Glomerular endothelial cell (primary cell): Measurements from ENCODE around the gene POLG. TPM values are rescaled to one million over a fixed set of nuclear protein-coding genes. Genes with fewer than 3 reads are reported as not detected.

Experiments
- DNase-seq: peaks from one replicate; pipeline ENCODE4 v3.0.0-alpha.2; 2011; ENCODE audit warnings: low read depth, low spot score; ENCODE audit errors: extremely low read depth
- total RNA-seq: library from RNA; depleted of rRNA; stranded (reverse); fragments of >200 nt; gene quantifications from 2 replicates; pipeline ENCODE4 v1.2.3, GENCODE V29; 2015

The POLG gene
- total RNA-seq, 1 donor from 2014 or later = 80.5 TPM

GRCh38 chr15:89370120-89370977 is 35.7 kb upstream of the POLG start:
- DNase-seq = no peak

- DNase-seq = no peak
Observed at GRCh38 chr15:89369341-89369947, 34.8 kb upstream of the POLG start.

- no peak for DNase-seq
Observed at GRCh38 chr15:89368566-89369223, 34.1 kb upstream of the POLG start.

GRCh38 chr15:89367485-89368451 is 33.1 kb upstream of the POLG start:
- no peak for DNase-seq

GRCh38 chr15:89366656-89367393 is 32.2 kb upstream of the POLG start:
- DNase-seq = no peak

GRCh38 chr15:89365462-89366065 is 30.9 kb upstream of the POLG start:
- DNase-seq = no peak

GRCh38 chr15:89364741-89365450 is 30.3 kb upstream of the POLG start:
- no peak for DNase-seq

- no peak for DNase-seq
Observed at GRCh38 chr15:89364341-89364740, 29.7 kb upstream of the POLG start.

GRCh38 chr15:89363770-89364169 is 29.1 kb upstream of the POLG start:
- no peak for DNase-seq

- DNase-seq = no peak
Observed at GRCh38 chr15:89363133-89363532, 28.5 kb upstream of the POLG start.

- DNase-seq = no peak
Observed at GRCh38 chr15:89362203-89363101, 27.8 kb upstream of the POLG start.

- DNase-seq = no peak
Observed at GRCh38 chr15:89361451-89362202, 27.0 kb upstream of the POLG start.

GRCh38 chr15:89360294-89360971 is 25.8 kb upstream of the POLG start:
- DNase-seq = no peak

- DNase-seq = no peak
Observed at GRCh38 chr15:89359471-89360293, 25.1 kb upstream of the POLG start.

- DNase-seq = no peak
Observed at GRCh38 chr15:89358755-89359439, 24.3 kb upstream of the POLG start.
